HepG2 (cell line): ENCODE measurements around the gene SNRNP25. TPM values are rescaled to one million over a fixed set of nuclear protein-coding genes. Genes with fewer than 3 reads are reported as not detected.
A peak's percentile ranks its signal among the peaks of the same experiment; 100 is the strongest.

Source experiments
- BRD4 ChIP-seq: sonication (generic); formaldehyde crosslinking; IDR thresholded peaks from 2 replicates; pipeline ENCODE4 v1.4.0; 2020; ENCODE audit warnings: missing genetic modification reagents
- GABPA ChIP-seq, 2 experiments: IDR thresholded peaks; 2 replicates each; pipeline ENCODE4 v1.6.1; 2011 to 2016; ENCODE audit warnings: low read depth in 2 of 2, low read length in 1 of 2, missing biosample characterization in 1 of 2, missing genetic modification characterization in 1 of 2
- GMEB2 ChIP-seq: IDR thresholded peaks from 2 replicates; pipeline ENCODE4 v1.6.1; 2016; ENCODE audit warnings: missing biosample characterization, missing genetic modification reagents, low read depth
- GZF1 ChIP-seq: sonication (generic); formaldehyde crosslinking; IDR thresholded peaks from 2 replicates; pipeline ENCODE4 v1.5.1; 2020; ENCODE audit warnings: mild to moderate bottlenecking, missing genetic modification reagents
- JARID2 ChIP-seq: sonication (generic); formaldehyde crosslinking; IDR thresholded peaks from 2 replicates; pipeline ENCODE4 v1.8.1; 2023; ENCODE audit warnings: missing genetic modification reagents, inconsistent platforms; ENCODE audit not compliant: insufficient replicate concordance
- RFX1 ChIP-seq: fragments of 450-650 bp; IDR thresholded peaks from 2 replicates; pipeline ENCODE4 v1.6.1; 2017
- SIX1 ChIP-seq: sonication (generic); formaldehyde crosslinking; IDR thresholded peaks from 2 replicates; pipeline ENCODE4 v1.4.0; 2020; ENCODE audit warnings: missing genetic modification reagents, borderline replicate concordance
- ZNF776 ChIP-seq: sonication (generic); formaldehyde crosslinking; IDR thresholded peaks from 2 replicates; pipeline ENCODE4 v1.4.0; 2020; ENCODE audit warnings: mild to moderate bottlenecking, missing genetic modification reagents
- ZUFSP ChIP-seq: sonication (generic); formaldehyde crosslinking; IDR thresholded peaks from 2 replicates; pipeline ENCODE4 v1.9.0; 2021; ENCODE audit warnings: missing genetic modification reagents, mild to moderate bottlenecking, borderline replicate concordance
- polyA plus RNA-seq, 8 experiments: library from polyadenylated mRNA; depleted of rRNA in 3 of 8; stranded (reverse) in 7 of 8; unstranded in 1 of 8; fragments of >200 nt; fragmentation: Illumina TruSeq in 4 of 8; extraction: Trizol in 4 of 8; gene quantifications; 2 replicates each; pipeline versions ENCODE4 v1.2.1 to v1.2.3, GENCODE V29; 2011 to 2016; ENCODE audit warnings: low read depth in 4 of 8, missing spikeins in 1 of 8, mixed read lengths in 1 of 8; ENCODE audit not compliant: insufficient read depth in 1 of 8
- total RNA-seq, 5 experiments: library from RNA; depleted of rRNA; stranded (reverse); fragments of >200 nt; fragmentation: Illumina TruSeq; extraction: Trizol; gene quantifications; 2 replicates each; pipeline ENCODE4 v1.2.3, GENCODE V29; 2016; ENCODE audit warnings: low read depth in 1 of 5
- TF ChIP-seq, protein P1 (sequence below): sonication (generic); formaldehyde crosslinking; IDR thresholded peaks from 2 replicates; pipeline ENCODE4 v1.4.0; 2020; ENCODE audit warnings: missing genetic modification reagents
- TF ChIP-seq, protein P2 (sequence below): sonication (generic); formaldehyde crosslinking; conservative IDR thresholded peaks from 2 replicates; pipeline ENCODE4 v1.4.0; 2020; ENCODE audit warnings: missing genetic modification reagents
- TF ChIP-seq, protein P3 (sequence below): sonication (generic); formaldehyde crosslinking; IDR thresholded peaks from 2 replicates; pipeline ENCODE4 v1.9.0; 2021; ENCODE audit warnings: missing genetic modification reagents, mild to moderate bottlenecking, borderline replicate concordance
- TF ChIP-seq, protein P4 (sequence below): IDR thresholded peaks from 2 replicates; pipeline ENCODE4 v1.4.0; 2020; ENCODE audit warnings: mild to moderate bottlenecking, missing genetic modification reagents

SNRNP25 gene
- total and polyA plus RNA-seq, 2 of the 13 experiments (the other 11 are each of a cell fraction or from before 2014, with no cell fraction given), result 34.1 to 97.4 TPM

- TF ChIP-seq, protein P1, sequence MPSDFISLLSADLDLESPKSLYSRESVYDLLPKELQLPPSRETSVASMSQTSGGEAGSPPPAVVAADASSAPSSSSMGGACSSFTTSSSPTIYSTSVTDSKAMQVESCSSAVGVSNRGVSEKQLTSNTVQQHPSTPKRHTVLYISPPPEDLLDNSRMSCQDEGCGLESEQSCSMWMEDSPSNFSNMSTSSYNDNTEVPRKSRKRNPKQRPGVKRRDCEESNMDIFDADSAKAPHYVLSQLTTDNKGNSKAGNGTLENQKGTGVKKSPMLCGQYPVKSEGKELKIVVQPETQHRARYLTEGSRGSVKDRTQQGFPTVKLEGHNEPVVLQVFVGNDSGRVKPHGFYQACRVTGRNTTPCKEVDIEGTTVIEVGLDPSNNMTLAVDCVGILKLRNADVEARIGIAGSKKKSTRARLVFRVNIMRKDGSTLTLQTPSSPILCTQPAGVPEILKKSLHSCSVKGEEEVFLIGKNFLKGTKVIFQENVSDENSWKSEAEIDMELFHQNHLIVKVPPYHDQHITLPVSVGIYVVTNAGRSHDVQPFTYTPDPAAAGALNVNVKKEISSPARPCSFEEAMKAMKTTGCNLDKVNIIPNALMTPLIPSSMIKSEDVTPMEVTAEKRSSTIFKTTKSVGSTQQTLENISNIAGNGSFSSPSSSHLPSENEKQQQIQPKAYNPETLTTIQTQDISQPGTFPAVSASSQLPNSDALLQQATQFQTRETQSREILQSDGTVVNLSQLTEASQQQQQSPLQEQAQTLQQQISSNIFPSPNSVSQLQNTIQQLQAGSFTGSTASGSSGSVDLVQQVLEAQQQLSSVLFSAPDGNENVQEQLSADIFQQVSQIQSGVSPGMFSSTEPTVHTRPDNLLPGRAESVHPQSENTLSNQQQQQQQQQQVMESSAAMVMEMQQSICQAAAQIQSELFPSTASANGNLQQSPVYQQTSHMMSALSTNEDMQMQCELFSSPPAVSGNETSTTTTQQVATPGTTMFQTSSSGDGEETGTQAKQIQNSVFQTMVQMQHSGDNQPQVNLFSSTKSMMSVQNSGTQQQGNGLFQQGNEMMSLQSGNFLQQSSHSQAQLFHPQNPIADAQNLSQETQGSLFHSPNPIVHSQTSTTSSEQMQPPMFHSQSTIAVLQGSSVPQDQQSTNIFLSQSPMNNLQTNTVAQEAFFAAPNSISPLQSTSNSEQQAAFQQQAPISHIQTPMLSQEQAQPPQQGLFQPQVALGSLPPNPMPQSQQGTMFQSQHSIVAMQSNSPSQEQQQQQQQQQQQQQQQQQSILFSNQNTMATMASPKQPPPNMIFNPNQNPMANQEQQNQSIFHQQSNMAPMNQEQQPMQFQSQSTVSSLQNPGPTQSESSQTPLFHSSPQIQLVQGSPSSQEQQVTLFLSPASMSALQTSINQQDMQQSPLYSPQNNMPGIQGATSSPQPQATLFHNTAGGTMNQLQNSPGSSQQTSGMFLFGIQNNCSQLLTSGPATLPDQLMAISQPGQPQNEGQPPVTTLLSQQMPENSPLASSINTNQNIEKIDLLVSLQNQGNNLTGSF (CRISPR knock-in tag), result no peak
- TF ChIP-seq, protein P2, sequence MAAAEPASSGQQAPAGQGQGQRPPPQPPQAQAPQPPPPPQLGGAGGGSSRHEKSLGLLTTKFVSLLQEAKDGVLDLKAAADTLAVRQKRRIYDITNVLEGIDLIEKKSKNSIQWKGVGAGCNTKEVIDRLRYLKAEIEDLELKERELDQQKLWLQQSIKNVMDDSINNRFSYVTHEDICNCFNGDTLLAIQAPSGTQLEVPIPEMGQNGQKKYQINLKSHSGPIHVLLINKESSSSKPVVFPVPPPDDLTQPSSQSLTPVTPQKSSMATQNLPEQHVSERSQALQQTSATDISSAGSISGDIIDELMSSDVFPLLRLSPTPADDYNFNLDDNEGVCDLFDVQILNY (CRISPR knock-in tag), result no peak
- TF ChIP-seq, protein P3, sequence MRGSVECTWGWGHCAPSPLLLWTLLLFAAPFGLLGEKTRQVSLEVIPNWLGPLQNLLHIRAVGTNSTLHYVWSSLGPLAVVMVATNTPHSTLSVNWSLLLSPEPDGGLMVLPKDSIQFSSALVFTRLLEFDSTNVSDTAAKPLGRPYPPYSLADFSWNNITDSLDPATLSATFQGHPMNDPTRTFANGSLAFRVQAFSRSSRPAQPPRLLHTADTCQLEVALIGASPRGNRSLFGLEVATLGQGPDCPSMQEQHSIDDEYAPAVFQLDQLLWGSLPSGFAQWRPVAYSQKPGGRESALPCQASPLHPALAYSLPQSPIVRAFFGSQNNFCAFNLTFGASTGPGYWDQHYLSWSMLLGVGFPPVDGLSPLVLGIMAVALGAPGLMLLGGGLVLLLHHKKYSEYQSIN (CRISPR knock-in tag), result no peak
- TF ChIP-seq, protein P4, sequence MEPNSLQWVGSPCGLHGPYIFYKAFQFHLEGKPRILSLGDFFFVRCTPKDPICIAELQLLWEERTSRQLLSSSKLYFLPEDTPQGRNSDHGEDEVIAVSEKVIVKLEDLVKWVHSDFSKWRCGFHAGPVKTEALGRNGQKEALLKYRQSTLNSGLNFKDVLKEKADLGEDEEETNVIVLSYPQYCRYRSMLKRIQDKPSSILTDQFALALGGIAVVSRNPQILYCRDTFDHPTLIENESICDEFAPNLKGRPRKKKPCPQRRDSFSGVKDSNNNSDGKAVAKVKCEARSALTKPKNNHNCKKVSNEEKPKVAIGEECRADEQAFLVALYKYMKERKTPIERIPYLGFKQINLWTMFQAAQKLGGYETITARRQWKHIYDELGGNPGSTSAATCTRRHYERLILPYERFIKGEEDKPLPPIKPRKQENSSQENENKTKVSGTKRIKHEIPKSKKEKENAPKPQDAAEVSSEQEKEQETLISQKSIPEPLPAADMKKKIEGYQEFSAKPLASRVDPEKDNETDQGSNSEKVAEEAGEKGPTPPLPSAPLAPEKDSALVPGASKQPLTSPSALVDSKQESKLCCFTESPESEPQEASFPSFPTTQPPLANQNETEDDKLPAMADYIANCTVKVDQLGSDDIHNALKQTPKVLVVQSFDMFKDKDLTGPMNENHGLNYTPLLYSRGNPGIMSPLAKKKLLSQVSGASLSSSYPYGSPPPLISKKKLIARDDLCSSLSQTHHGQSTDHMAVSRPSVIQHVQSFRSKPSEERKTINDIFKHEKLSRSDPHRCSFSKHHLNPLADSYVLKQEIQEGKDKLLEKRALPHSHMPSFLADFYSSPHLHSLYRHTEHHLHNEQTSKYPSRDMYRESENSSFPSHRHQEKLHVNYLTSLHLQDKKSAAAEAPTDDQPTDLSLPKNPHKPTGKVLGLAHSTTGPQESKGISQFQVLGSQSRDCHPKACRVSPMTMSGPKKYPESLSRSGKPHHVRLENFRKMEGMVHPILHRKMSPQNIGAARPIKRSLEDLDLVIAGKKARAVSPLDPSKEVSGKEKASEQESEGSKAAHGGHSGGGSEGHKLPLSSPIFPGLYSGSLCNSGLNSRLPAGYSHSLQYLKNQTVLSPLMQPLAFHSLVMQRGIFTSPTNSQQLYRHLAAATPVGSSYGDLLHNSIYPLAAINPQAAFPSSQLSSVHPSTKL (CRISPR knock-in tag), result 0 out of 2 replicates have a peak, but pooled peaks have one; percentile 31
- TF ChIP-seq BRD4 (CRISPR knock-in tag) (no peak), ZNF776 (CRISPR knock-in tag) (0 out of 2 replicates have a peak, but pooled peaks have one; percentile 39), GMEB2 (CRISPR knock-in tag) (no peak), RFX1 (no peak), GZF1 (CRISPR knock-in tag) (no peak), GABPA (IDR thresholded peaks at IDR 0.05; ENCODE audit: low read depth, low read length) (no peak), GABPA (CRISPR knock-in tag; IDR thresholded peaks at IDR 0.05; ENCODE audit: low read depth) (no peak), ZUFSP (CRISPR knock-in tag) (no peak), JARID2 (CRISPR knock-in tag) (peak; percentile 48), SIX1 (no peak)
Observed at GRCh38 chr16:96935-97381, 43.3 kb downstream of the SNRNP25 start (continued).
